Prostate gland (tissue), 2 donors: ENCODE measurements around the gene AUTS2. TPM values are rescaled to one million over a fixed set of nuclear protein-coding genes. Genes with fewer than 3 reads are reported as not detected.
A peak's percentile ranks its signal among the peaks of the same experiment; 100 is the strongest.

Experiments used
- DNase-seq: peaks from one replicate; pipeline ENCODE4 v3.0.0-alpha.2; 2019; ENCODE audit warnings: low spot score
- H3K27ac ChIP-seq, 2 donors: fragments of 200-600 bp; sonication (generic); 2 replicates each; pipeline ENCODE4 v1.5.1; 2017 to 2019
- H3K27me3 ChIP-seq: fragments of 200-600 bp; sonication (generic); replicated peaks from 2 replicates; pipeline ENCODE4 v1.5.1; 2019; ENCODE audit not compliant: insufficient read depth
- H3K36me3 ChIP-seq, 2 donors: fragments of 200-600 bp; sonication (generic); 1 replicate in 1 of 2; 2 replicates in 1 of 2; pipeline versions ENCODE4 v1.5.1 to v1.8.1; 2017 to 2019
- H3K4me1 ChIP-seq: fragments of 200-600 bp; sonication (generic); replicated peaks from 2 replicates; pipeline ENCODE4 v1.5.1; 2019
- H3K4me3 ChIP-seq, 2 donors: fragments of 200-600 bp; sonication (generic); 2 replicates each; pipeline ENCODE4 v1.5.1; 2017 to 2019
- H3K9me3 ChIP-seq: fragments of 200-600 bp; sonication (generic); 2 replicates; pipeline ENCODE4 v1.5.1; 2017
- POLR2A ChIP-seq: fragments of 450-650 bp; IDR thresholded peaks from one replicate; pipeline ENCODE4 v1.6.1; 2016; ENCODE audit warnings: antibody characterized with exemption, mild to moderate bottlenecking
- POLR2AphosphoS5 ChIP-seq: sonication (generic); formaldehyde crosslinking; IDR thresholded peaks from one replicate; pipeline ENCODE4 v1.6.1; 2017; ENCODE audit warnings: antibody characterized with exemption
- WGBS: methylation state at CpG from one replicate; pipeline ENCODE4 v1.1.5; 2018; 5-methylcytosine and 5-hydroxymethylcytosine counted together
- intact Hi-C: fragments of 100-400 bp; cut with DNase I; formaldehyde crosslinking; loops from one replicate; pipeline ENCODE4 v1.14.2; 2022
- total RNA-seq, 2 donors: library from RNA; depleted of rRNA; stranded (reverse); fragments of >200 nt; gene quantifications; one replicate each; pipeline ENCODE4 v1.1.0, GENCODE V29; 2016
- TF ChIP-seq, protein P1 (sequence below), 4 experiments: fragments of 200-600 bp in 2 of 4; fragments of 450-650 bp in 2 of 4; sonication (generic) in 2 of 4; IDR thresholded peaks; 1 replicate in 3 of 4; 2 replicates in 1 of 4; pipeline ENCODE4 v1.5.1; 2016 to 2019; ENCODE audit warnings: antibody characterized with exemption in 4 of 4, mild to moderate bottlenecking in 2 of 4, moderate library complexity in 2 of 4

The AUTS2 gene
- total RNA-seq, 2 donors from 2014 or later, result 25.0 to 55.2 TPM

DNA sequence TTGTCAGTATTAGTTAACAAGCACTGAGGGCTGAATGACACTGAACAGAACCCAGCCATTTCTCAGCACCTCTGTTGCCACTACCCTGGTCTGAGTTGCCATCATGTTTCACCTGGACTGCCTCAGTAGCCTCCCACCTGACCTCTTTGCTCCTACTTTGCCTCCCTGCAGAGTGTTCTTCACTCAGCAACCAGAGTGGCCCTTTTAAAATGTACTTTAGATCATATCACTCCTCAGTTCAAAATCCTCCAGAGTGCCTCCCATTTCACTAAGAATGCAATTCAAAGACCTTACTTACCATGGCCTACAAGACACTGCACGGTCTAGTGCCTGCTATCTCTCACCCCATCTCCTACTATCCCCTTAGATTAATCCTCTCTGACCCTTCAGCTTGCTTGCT is 214.5 kb downstream of the AUTS2 start:
- Histone ChIP-seq H3K4me3 (no peak overlapping the region), H3K27me3 (no peaks in the 10 kb centered on the region), H3K4me1 (no peaks in the 10 kb centered on the region), H3K9me3 (no peaks in the 10 kb centered on the region), H3K27ac (no peak overlapping the region), H3K36me3 (no peaks in the 10 kb centered on the region)
- 76% methylated on average over 1 of the region's 1 CpG for WGBS
- intact Hi-C loops, result no loop called here
- TF ChIP-seq, protein P1, sequence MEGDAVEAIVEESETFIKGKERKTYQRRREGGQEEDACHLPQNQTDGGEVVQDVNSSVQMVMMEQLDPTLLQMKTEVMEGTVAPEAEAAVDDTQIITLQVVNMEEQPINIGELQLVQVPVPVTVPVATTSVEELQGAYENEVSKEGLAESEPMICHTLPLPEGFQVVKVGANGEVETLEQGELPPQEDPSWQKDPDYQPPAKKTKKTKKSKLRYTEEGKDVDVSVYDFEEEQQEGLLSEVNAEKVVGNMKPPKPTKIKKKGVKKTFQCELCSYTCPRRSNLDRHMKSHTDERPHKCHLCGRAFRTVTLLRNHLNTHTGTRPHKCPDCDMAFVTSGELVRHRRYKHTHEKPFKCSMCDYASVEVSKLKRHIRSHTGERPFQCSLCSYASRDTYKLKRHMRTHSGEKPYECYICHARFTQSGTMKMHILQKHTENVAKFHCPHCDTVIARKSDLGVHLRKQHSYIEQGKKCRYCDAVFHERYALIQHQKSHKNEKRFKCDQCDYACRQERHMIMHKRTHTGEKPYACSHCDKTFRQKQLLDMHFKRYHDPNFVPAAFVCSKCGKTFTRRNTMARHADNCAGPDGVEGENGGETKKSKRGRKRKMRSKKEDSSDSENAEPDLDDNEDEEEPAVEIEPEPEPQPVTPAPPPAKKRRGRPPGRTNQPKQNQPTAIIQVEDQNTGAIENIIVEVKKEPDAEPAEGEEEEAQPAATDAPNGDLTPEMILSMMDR (IDR thresholded peaks at IDR 0.05), result no peak
- TF ChIP-seq POLR2AphosphoS5 (no peak), POLR2A (no peak)
- DNase-seq, result no peak

DNA sequence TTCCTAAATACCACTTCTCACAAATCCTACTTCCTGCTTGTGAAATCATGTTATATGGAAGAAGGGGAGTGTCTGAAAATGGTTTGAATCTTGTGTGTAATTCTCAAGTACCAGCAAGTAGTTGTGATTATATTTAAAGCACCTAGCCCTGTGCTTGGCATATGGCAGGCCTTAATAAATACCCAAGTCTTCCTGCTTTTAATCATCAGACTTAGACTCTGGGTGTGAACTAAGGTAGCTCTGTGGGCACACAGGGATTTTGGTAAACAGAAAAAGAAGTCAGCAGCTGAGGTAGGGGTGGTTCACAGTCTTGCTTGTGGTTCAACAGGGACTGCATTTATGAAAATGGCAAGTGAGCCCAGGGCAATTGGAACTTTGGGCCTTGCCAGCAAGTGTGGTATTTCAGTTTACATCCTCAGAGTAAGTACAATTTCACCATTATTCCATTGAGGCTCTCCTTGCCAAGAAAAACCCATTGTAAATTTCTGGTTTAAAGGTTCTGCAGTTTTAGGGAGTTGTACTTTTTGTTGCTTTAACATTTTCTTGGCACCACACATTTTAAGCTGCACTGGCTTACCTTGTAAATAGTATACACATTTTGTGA is 215.5 kb downstream of the AUTS2 start:
- H3K9me3 ChIP-seq, result no peaks in the 10 kb centered on the region
- H3K4me3 ChIP-seq, result no peak overlapping the region
- intact Hi-C loops, result no loop called here
- no peaks in the 10 kb centered on the region for H3K36me3 ChIP-seq
- no peaks in the 10 kb centered on the region for H3K4me1 ChIP-seq
- DNase-seq, result no peak
- TF ChIP-seq, protein P1 (IDR thresholded peaks at IDR 0.05), result no peak
- TF ChIP-seq POLR2AphosphoS5, result no peak
- TF ChIP-seq POLR2A, result no peak
- no peaks in the 10 kb centered on the region for H3K27me3 ChIP-seq
- no peak overlapping the region for H3K27ac ChIP-seq

DNA sequence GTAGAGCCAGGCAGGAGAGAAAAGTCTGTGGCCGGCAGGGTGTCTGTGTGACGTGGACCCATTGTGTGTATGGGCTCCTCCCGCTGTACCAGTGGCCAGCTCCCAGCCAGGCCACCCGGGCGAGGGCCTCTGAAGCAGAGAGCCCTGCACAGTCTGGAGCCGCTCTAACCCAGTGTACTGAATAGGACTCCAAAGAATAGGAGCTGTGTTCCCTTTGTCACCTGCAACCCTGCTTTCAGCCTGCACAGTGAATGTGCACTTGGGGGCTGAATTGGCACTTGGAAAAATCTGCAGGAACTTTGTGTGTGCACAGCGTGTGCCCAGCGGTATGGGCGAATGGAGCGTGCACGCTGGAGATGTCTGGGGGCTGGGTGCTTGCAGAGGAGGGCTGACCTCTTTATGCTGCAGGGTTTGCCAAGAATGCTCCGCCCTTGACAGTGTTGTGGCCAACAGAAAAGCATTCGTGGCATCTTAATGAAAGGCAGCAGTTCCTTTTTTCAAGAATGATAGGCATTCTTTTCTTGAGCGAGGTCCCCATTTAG is 216.2 kb downstream of the AUTS2 start:
- DNase-seq, result no peak
- no peaks in the 10 kb centered on the region for H3K27me3 ChIP-seq
- intact Hi-C loops, result no loop called here
- no peaks in the 10 kb centered on the region for H3K4me1 ChIP-seq
- H3K36me3 ChIP-seq, result no peaks in the 10 kb centered on the region
- TF ChIP-seq, protein P1 (IDR thresholded peaks at IDR 0.05), result no peak
- no peak for TF ChIP-seq POLR2A
- no peak for TF ChIP-seq POLR2AphosphoS5
- H3K9me3 ChIP-seq, result no peaks in the 10 kb centered on the region
- no peak overlapping the region for H3K4me3 ChIP-seq
- no peak overlapping the region for H3K27ac ChIP-seq
- WGBS, result 42% methylated on average over 14 of the region's 14 CpGs

DNA sequence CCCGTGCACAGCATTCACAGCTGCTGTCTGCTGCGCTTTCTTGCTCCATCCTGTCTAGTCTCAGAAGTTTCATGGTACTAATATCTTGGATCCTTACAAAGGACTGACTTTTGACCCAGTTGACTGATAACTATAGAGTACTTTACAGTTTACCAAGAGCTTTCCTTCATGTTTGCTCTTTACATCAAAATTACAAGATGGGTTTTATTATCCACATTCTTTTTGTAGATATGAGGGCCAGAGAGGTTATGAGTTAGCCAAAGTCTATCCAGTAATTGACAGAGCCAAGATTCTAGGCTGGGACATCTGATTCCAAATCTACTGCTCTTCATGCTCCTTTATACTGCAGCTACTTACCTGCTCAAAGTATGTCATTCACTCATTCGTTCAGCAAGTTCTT is 218.2 kb downstream of the AUTS2 start:
- no peak for DNase-seq
- H3K27me3 ChIP-seq, result no peaks in the 10 kb centered on the region
- H3K36me3 ChIP-seq, result no peaks in the 10 kb centered on the region
- intact Hi-C loops, result no loop called here
- 94% methylated on average over 3 of the region's 3 CpGs for WGBS
- H3K4me3 ChIP-seq, result no peak overlapping the region
- H3K27ac ChIP-seq, result no peak overlapping the region
- no peak for TF ChIP-seq POLR2AphosphoS5
- no peak for TF ChIP-seq POLR2A
- TF ChIP-seq, protein P1 (IDR thresholded peaks at IDR 0.05), result no peak
- no peaks in the 10 kb centered on the region for H3K4me1 ChIP-seq
- H3K9me3 ChIP-seq, result no peaks in the 10 kb centered on the region

DNA sequence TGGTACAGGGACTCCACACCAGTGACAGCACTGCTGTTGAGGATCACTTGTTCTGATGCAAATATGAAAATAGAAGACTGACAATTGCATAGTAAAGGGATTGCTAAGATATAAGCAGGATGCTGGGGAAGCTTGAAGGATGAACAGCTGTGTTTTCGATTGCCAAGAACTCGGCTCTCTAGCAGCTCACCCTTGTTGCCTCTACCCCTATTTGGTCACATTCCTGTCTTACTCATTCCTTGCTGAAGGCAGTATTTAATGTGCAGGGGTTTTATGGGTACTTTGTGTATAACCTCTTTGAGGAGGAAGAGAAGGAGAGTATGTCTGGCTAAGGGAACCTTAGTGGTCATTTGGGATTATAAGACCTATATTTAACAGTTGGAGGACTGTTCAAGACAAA is 218.8 kb downstream of the AUTS2 start:
- Histone ChIP-seq H3K36me3 (no peaks in the 10 kb centered on the region), H3K27ac (no peak overlapping the region), H3K4me3 (no peak overlapping the region), H3K9me3 (no peaks in the 10 kb centered on the region), H3K4me1 (no peaks in the 10 kb centered on the region), H3K27me3 (no peaks in the 10 kb centered on the region)
- WGBS, result 35% methylated on average over 2 of the region's 2 CpGs
- DNase-seq, result no peak
- TF ChIP-seq, protein P1 (IDR thresholded peaks at IDR 0.05), result no peak
- TF ChIP-seq POLR2A, result no peak
- TF ChIP-seq POLR2AphosphoS5, result peak; percentile 67
- intact Hi-C loops, result no loop called here
